KG1 (cell line): ENCODE data around the gene OR2A12.
"Not testable (repeated sequence)": the region's sequence is repeated elsewhere in the genome, so short reads cannot be mapped to it uniquely, and the experiment has no call there.

Experiments
- DNase-seq: peaks from one replicate; lab custom pipeline; 2025; lab: John Stamatoyannopoulos, UW

The OR2A12 gene, protein sequence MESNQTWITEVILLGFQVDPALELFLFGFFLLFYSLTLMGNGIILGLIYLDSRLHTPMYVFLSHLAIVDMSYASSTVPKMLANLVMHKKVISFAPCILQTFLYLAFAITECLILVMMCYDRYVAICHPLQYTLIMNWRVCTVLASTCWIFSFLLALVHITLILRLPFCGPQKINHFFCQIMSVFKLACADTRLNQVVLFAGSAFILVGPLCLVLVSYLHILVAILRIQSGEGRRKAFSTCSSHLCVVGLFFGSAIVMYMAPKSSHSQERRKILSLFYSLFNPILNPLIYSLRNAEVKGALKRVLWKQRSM

DNA sequence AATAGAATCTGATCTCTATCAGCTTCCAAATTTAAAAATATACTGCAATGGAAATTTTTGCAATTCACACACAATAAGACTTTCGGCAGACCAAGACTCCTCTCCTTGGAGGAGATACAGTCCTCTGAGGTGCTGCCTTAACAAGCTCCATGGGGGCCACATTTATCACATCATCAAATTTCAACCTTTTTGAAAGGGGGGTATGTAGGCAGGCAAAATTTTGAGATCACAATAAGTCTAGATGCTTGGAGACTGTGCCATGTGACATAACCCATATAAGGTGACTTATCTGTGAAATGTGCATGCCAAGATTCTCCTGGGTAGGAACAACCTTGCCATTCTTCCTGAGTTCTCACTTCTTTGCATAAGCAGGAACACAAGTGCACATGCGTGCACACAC is at the start of gene OR2A12:
Gene OR2A12 (plus strand): TSS at position 301 of the 400 bp plus-strand sequence. CDS start 8,830 bp downstream, outside the sequence.
- no peak for DNase-seq

DNA sequence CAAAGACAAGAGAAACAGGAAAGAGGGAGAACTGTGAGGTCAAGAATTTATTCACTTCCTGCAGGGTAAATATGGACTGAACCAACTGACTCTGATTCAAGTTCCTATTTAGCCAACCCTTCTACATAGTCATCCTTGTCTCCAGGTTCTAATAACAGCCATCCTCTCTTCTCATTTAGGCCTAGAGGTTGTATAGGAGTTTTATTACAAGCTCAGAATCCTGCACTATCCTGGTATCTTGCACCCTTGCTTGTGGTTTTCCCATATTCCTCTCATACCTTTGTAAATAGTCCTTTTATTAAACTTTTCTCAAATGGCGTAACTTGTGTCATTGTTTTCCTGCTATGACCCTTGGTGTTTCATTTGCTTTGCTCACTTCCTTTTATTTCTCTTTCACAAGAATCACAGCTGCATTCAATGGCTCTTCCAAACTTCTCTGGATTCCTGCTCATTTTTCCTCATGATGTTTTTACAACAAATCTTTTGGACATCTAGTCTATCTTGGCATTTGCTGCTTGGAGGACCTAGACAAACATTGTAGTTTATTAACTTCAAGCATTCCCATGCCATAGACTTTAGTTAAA is 49.7 kb upstream of the OR2A12 start:
- DNase-seq = no peak

- DNase-seq = no peak
Observed at GRCh38 chr7:144037414-144038035, 48.6 kb upstream of the OR2A12 start.

- no peak for DNase-seq
Observed at GRCh38 chr7:144038887-144039286, 47.2 kb upstream of the OR2A12 start.

DNA sequence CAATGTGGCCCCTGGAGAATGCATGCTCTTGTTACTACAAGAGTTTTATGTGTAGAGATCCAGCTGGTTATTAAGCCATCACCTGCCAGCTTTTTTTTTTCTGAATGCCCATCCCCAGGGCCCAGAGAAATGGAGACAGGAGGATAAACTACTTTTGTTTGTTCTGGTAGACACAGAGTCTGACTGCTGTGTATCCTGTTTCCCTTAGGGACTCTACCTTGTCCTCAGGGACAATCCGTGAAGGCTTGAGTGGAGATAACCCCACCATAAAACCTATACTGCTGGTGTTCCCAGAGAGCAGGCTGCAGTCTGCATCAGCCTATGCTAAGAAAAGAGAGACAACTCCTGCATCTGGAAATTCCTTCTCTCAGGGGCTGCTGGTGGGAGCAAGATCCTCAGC is 37.4 kb upstream of the OR2A12 start, which contains the start of gene OR2A5:
Gene OR2A5 (plus strand): TSS at position 301 of the 400 bp plus-strand sequence. CDS start 1,454 bp downstream, outside the sequence.
- no peak for DNase-seq

DNA sequence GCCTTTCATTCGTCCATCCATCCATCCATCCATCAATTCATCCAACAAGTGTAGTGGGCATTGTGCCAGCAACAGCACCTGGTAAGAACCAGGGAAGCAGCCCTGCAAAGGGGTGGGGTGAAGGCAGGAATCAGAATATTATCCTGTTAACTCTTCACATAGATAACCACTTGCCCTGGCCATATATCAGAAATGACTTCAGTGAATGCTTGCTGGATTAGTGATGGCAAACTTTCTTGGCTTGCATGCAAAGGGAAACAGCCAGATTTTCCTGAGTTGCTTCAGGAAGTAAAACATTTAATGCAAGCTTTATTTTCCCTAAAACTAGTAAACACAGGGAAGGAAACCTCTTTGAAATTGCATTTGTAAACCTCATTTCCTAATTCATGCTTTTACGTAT is 36.6 kb upstream of the OR2A12 start:
- no peak for DNase-seq

DNA sequence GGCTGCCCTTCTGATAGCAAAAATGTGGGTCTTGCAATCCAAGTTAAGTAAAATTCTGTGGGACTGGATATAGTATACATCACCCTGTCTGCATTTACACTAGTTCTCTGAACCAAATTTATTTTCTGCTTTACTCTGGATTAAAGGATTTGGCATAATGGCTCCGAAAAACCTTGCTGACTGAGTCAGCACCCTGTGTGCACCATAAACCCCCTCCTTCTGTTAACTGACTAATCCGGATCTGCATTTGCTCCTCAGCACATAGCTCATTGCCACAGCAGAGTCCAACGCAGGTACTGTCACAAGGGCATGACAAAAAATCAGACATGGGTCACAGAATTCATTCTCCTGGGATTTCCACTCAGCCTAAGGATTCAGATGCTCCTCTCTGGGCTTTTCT is 36.0 kb upstream of the OR2A12 start:
- no peak for DNase-seq

DNA sequence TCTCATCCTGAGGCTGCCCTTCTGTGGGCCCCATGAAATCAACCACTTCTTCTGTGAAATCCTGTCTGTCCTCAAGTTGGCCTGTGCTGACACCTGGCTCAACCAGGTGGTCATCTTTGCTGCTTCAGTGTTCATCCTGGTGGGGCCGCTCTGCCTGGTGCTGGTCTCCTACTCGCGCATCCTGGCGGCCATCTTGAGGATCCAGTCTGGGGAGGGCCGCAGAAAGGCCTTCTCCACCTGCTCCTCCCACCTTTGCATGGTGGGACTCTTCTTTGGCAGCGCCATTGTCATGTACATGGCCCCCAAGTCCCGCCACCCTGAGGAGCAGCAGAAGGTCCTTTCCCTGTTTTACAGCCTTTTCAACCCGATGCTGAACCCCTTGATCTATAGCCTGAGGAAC is 35.2 kb upstream of the OR2A12 start:
- not testable (repeated sequence) for DNase-seq

GRCh38 chr7:144057954-144058353 is 28.1 kb upstream of the OR2A12 start:
- DNase-seq = no peak

DNA sequence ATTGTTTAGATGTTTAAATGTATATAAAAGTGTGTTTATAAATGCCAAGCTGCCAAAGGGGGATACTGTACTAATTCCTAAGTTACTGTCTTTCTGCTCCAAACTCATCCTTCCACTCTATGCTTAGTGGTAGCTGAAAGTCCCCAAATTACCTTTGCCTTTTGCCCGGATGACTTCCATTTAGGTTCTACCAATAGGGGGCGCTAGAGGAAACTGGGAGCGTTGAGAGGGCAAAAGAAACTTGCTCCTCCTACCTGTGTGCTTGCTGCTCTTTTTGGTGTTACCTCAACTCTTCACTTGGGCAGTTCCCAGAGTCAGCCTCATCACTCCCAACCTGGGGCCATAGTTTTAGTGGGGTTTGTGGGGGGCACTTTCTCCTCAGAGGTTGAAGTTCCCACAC is 22.4 kb upstream of the OR2A12 start:
- no peak for DNase-seq

DNA sequence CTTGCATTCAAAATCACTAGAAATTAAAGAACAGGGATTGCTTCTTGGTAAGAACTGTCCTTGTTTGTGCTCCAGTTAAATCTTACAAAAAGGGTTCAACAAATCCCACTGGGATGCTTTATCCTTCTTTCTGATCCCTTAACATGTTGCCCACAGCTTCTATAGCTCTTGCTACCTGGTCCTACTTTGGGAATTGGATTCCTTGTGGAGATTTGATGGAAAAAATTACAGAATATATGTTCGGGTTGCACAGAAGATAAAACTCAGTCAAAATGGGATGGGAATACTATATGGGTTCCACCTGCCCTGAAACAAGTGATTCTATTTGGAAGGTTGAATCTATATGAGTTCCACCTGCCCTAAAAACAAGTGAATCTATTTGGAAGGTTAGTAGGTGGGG is 16.6 kb upstream of the OR2A12 start, which contains the start of gene OR2A25:
Gene OR2A25 (plus strand): TSS at position 301 of the 400 bp plus-strand sequence. CDS start 4,409 bp downstream, outside the sequence.
- no peak for DNase-seq

- DNase-seq = no peak
Observed at GRCh38 chr7:144069953-144070352, 16.1 kb upstream of the OR2A12 start.

GRCh38 chr7:144074374-144074773 is 11.7 kb upstream of the OR2A12 start:
- DNase-seq = no peak

GRCh38 chr7:144086730-144087129 is 652 bp downstream of the OR2A12 start:
- no peak for DNase-seq

GRCh38 chr7:144087230-144087629 is 1.2 kb downstream of the OR2A12 start:
- DNase-seq = no peak

- no peak for DNase-seq
Observed at GRCh38 chr7:144090667-144091066, 4.6 kb downstream of the OR2A12 start.

- no peak for DNase-seq
Observed at GRCh38 chr7:144098776-144099175, 12.7 kb downstream of the OR2A12 start.

DNA sequence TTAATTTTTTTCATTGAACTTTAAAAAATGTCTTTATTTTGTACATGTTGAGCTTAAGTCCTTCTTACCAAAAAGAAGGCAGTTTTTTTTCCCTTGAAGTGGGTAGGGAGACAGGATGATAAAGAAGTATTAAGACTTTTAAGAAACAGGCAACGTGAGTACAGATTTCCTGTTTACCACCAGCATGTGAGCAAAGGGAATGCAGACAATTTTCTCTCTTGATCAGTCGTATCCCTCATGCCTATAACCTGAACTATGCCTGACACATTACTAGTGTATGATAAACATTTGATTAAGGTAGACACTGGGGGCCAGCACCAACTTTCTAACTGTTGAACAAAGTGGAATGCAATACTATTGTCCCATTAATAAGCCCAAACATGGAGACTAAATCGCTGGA is 14.5 kb downstream of the OR2A12 start:
- no peak for DNase-seq

DNA sequence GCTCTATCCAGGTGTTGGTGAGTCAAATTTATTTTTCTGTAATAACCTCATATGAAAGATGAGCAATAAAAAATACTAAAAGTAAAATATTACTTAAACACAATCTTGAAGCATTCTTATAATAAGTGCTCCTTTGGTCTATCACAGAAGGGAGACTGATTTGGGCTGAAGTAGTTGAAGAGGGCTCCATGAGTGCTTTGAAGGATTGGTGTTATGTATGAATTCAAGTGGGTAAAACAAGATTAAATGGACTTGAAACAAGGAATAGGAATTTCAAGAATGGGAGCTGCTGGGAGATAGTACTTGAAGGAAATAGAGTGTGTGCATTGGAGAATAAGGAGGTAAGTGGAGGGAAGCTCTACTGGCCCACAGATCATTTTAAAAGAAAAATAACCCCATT is 16.0 kb downstream of the OR2A12 start:
- DNase-seq = no peak

DNA sequence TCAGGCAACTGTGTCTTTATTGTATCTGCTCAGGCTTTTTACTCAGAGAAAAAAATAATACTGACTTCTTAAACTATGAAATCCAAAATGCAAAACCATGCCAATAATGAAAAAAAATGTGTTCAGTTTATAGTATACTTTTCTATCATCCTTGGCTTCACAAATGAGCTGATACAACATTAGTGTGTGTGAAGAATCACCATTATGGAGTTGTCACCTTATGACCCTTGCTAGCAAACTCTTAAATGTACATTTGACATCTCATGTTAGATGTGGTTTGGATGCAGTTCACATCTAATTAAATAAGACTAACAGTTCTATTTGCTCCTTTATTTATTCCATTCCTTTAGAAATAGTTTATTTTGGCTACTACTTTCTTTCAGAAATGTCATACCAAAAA is 19.1 kb downstream of the OR2A12 start:
- DNase-seq = no peak

DNA sequence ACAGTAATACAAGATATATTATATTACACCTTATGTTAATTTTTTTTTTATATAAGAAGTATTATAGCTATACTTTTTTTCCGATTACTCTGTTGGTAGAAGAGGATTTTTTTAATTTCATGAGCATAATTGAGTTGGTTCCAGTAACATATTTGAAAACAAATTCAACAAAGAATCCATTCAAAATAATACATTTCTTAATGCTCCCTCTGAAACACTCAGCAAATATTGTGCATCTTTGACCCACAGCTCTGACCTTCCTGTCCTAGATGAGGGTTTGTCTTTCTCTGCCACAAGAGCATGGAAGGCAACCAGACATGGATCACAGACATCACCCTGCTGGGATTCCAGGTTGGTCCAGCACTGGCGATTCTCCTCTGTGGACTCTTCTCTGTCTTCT is 23.2 kb downstream of the OR2A12 start, which contains the start of gene OR2A2:
Gene OR2A2 (plus strand): TSS at position 301 of the 400 bp plus-strand sequence. CDS start 0 bp downstream, at position 301.
- no peak for DNase-seq

DNA sequence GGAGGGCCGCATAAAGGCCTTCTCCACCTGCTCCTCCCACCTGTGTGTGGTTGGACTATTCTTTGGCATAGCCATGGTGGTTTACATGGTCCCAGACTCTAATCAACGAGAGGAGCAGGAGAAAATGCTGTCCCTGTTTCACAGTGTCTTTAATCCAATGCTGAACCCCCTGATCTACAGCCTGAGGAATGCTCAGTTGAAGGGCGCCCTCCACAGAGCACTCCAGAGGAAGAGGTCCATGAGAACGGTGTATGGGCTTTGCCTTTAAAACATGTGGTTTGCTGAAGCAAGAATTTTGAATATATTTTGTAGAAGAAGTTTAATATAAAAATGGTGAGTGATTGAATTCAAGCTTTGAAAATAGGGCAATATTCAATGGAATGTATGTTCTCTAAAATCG is 24.2 kb downstream of the OR2A12 start:
- no peak for DNase-seq

- no peak for DNase-seq
Observed at GRCh38 chr7:144113651-144114050, 27.6 kb downstream of the OR2A12 start.
